Fibroblast of pulmonary artery (primary cell): ENCODE measurements around the gene NRBP1.

ENCODE experiments used
- DNase-seq: peaks from one replicate; pipeline ENCODE4 v3.0.0-alpha.2; 2010; ENCODE audit warnings: low read depth
- H3K4me3 ChIP-seq: replicated peaks from 2 replicates; pipeline ENCODE4 v1.5.1; 2011; ENCODE audit warnings: low read depth, mild to moderate bottlenecking, control low read depth, low read length, moderate library complexity
- CTCF ChIP-seq: IDR thresholded peaks from 2 replicates; pipeline ENCODE4 v1.5.1; 2011; ENCODE audit warnings: mild to moderate bottlenecking, control low read depth, low read length, inconsistent platforms; ENCODE audit errors: missing control alignments

NRBP1 gene

GRCh38 chr2:27442920-27443282, 14.5 kb downstream of the NRBP1 start:
- H3K4me3 ChIP-seq: no peak overlapping the region
- DNase-seq: no peak
- TF ChIP-seq CTCF: no peak

GRCh38 chr2:27445155-27445554, 16.7 kb downstream of the NRBP1 start:
- no peak overlapping the region for H3K4me3 ChIP-seq
- DNase-seq: no peak
- no peak for TF ChIP-seq CTCF

DNA sequence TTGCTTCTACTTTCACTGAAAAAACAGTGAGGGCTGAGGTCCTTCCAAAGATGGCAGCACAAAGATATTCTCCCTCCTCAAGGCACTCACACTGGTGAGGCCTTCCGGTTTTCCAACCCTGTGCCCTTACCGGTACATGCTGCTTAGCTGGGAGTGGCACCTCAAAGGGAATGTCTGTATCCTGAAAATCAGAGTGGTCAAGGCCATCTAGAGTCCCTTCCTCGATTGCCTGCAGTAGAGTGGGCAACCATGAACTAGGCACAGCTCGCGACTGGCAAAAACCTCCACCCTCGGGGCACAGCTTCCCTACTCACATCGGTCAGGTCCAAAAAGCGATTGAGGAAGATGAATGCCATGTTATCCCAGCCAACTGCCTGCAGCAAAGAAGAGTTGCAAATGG, 17.2 kb downstream of the NRBP1 start:
- no peak for DNase-seq
- no peak for TF ChIP-seq CTCF
- H3K4me3 ChIP-seq: no peak overlapping the region

DNA sequence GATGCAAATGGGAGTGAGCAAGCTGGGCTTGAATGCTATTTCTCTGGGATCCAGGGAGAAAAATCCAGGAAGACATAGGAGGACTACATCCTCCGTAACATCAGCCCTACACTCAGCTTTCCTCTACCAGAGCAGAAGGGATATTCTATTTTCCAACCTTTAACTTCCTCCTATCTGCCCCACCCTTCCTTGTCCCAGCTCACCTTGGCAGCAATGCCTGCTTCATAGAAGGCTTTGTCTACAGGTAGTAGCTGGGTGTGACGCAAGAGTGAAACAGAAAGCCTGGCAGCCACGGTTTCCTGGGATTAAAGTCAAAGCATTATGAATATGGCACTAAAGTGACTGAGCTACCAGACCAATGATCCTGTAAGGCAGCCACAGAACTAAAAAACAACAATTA, 17.6 kb downstream of the NRBP1 start:
- DNase-seq: no peak
- H3K4me3 ChIP-seq: no peak overlapping the region
- TF ChIP-seq CTCF: no peak

DNA sequence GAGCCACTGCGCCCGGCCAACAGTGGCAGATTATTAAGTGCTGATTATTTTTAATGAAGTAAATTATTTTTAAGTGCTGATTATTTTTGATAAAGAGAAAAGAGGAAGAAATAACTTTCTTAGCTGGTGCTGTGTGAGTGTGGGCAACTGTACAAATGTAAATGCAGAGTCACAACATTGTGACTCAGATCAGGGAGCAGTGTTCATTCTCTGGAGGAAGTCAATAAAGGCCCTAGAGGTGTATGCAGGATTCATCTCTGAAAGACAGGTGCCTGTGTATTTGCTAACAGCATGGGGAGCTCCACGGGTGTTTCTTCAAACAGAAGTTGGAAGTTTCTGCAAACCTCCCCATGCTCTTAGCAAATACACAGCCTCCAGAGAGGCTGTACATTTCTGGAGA, 19.9 kb downstream of the NRBP1 start:
- DNase-seq: no peak
- no peak overlapping the region for H3K4me3 ChIP-seq
- no peak for TF ChIP-seq CTCF

GRCh38 chr2:27451095-27451494, 22.7 kb downstream of the NRBP1 start:
- no peak for TF ChIP-seq CTCF
- no peak for DNase-seq
- H3K4me3 ChIP-seq: no peak overlapping the region

DNA sequence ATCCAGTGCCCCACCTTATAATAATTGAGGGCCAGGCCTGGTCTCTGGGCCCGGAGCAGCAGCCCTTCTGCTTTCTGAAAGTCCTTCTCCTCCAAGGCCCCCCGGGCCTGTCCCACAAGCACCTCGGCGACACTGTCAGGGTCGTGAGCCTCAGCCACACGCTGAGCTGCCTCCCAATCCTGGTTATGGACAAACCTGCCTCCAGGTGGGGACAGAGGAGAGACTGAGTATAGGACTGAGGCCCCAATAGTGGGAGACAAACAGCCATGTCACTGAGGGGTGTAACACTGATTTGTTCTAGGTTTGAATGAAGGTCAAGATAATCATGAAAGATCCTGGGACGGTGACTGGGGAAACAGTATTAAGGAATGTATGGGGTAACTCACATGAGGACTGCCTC, 25.5 kb downstream of the NRBP1 start:
- no peak overlapping the region for H3K4me3 ChIP-seq
- no peak for DNase-seq
- TF ChIP-seq CTCF: no peak
